ENCODE data around the gene SGMS1.
"Not testable (repeated sequence)": the region's sequence is repeated elsewhere in the genome, so short reads cannot be mapped to it uniquely, and the experiment has no call there.

SGMS1 gene

DNA sequence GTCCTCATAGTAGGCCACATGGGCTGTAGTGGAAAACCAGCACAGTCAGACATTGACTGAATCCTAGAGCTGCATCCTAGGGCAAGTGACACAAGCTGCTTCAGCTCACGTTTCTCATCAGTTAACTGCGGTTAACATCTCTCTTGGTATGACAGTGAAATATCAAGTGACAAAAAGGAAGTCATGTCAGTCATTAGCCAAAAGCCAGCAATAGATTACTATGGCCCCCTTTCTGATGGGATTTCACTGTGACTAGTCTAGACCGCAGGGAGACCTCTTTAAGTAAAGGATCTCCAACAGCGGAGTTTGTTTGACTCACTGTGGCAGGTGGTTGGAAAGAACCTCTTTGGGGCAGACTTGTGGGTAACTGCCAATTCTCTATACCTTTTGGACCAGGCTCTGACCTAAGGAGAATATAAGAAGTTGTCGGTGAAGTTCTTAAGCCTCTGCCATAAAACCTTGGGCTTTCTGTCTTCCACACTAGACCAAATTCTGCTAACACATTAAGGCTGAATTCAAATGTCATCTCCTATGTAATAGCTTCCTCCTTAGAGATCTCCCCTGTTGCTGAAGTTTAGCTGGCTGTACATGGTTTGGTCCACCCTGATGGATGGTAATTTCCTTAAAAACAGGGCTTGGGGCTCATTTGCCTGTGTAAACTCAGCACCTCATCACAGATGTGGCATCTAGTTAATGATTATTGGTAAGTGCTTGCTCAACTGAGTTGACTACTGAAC lies 115.3 kb downstream of the SGMS1 start:
- no peak for DNase-seq (ENCODE audit: low read depth)

DNA sequence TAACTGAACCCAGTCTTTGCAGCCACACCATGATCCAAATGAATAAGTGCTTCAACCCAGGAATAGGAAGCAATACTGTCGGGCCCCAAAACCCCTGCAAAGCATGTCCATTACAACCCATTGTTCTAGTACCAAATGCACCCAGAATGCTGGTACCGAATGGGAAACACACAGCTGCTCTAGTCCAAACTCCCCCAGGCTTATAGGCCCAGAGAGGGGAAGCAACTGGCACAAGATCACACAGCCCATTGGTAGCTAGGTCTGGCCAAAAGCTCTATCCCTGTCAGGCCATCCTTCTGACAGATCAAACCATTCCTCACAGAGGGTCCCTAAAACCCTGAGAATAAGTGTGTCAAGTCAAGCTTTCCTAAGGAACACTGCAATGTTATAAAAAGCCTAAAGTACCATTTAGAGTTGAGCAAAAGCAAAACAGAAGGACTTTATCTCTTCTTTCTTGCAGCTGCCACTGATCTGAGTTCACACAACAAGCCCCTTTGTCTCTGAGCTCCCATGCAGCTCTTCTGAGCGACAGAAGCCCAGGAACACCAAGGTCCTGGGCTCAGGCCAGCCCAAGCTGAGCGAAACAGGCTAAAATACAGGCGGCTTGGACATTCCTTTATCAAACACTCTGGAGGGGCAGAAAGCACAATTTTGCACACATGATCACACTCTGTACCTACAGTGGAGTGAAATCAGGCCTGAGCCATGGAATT lies 116.7 kb downstream of the SGMS1 start:
- no peak for DNase-seq (ENCODE audit: low read depth)

GRCh38 chr10:50504389-50504788 lies 119.4 kb downstream of the SGMS1 start:
- no peak for DNase-seq (ENCODE audit: low read depth)

GRCh38 chr10:50503661-50504320 lies 120.0 kb downstream of the SGMS1 start:
- DNase-seq (ENCODE audit: low read depth): no peak

DNA sequence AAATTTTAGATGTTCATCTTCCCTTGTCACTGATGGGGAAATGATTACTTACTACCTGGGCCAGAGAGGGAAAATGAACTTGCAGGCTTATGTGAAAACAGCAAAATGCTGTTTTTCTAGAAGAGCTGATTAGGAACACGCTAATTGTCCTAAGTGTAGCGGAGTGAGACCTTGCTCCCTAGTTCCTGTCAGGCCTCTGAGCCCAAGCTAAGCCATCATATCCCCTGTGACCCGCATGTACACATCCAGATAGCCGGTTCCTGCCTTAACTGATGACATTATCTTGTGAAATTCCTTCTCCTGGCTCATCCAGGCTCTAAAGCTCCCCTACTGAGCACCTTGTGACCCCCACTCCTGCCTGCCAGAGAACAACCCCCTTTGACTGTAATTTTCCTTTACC lies 120.6 kb downstream of the SGMS1 start:
- DNase-seq (ENCODE audit: low read depth): not testable (repeated sequence)

GRCh38 chr10:50501924-50502452 lies 121.8 kb downstream of the SGMS1 start:
- no peak for DNase-seq (ENCODE audit: low read depth)

DNA sequence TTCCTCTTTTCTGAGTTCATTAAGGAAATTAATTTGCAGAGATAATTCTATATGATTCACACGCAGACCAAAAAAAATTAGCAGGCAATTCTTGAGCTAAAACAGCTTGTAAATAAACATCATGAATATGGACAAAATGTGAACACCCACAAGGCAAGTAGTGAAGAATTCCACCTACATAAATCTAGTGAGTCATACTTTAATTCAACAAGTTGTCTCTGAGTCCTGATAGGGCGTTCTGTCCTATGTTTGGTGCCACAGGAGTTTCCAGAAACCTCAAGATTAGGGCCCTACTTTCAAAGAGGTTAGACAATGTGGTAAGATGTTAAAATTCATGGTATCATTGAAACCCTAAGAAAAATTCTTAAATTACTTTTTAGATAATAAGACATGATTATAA lies 122.3 kb downstream of the SGMS1 start:
- no peak for DNase-seq (ENCODE audit: low read depth)

DNA sequence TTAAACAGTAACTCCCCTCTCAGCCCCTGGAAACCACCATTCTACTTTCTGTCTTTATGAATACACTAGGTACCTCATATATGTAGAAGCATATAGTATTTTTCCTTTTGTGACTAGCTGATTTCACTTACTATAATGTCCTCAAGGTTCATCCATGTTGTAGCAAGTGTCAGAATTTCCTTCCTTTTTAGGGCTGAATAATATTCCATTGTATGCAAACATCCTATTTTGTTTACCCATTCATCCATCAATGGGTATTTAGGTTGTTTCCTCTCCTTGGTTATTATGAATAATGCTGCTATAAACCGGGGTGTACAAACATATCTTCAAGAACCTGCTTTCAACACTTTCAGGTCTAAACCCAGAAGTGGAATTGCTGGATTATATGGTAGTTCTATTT lies 125.3 kb downstream of the SGMS1 start:
- no peak for DNase-seq (ENCODE audit: low read depth)

- no peak for DNase-seq (ENCODE audit: low read depth)
Measured at GRCh38 chr10:50497758-50498157, 126.0 kb downstream of the SGMS1 start.

- no peak for DNase-seq (ENCODE audit: low read depth)
Measured at GRCh38 chr10:50496228-50496627, 127.5 kb downstream of the SGMS1 start.

GRCh38 chr10:50490241-50490640 lies 133.5 kb downstream of the SGMS1 start:
- DNase-seq (ENCODE audit: low read depth): no peak

DNA sequence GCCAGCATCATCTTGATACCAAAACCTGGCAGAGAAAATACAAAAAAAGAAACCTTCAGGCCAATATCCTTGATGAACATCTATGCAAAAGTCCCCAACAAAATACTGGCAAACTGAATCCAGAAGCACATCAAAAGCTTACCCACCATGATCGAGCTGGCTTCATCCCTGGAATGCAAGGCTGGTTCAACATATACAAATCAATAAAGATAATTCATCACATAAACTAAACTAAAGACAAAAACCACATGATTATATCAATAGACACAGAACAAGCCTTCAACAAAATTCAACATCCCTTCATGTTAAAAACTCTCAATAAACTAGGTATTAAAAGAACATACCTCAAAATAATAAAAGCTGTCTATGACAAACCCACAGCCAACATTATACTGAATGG lies 139.2 kb downstream of the SGMS1 start:
- not testable (repeated sequence) for DNase-seq (ENCODE audit: low read depth)

DNA sequence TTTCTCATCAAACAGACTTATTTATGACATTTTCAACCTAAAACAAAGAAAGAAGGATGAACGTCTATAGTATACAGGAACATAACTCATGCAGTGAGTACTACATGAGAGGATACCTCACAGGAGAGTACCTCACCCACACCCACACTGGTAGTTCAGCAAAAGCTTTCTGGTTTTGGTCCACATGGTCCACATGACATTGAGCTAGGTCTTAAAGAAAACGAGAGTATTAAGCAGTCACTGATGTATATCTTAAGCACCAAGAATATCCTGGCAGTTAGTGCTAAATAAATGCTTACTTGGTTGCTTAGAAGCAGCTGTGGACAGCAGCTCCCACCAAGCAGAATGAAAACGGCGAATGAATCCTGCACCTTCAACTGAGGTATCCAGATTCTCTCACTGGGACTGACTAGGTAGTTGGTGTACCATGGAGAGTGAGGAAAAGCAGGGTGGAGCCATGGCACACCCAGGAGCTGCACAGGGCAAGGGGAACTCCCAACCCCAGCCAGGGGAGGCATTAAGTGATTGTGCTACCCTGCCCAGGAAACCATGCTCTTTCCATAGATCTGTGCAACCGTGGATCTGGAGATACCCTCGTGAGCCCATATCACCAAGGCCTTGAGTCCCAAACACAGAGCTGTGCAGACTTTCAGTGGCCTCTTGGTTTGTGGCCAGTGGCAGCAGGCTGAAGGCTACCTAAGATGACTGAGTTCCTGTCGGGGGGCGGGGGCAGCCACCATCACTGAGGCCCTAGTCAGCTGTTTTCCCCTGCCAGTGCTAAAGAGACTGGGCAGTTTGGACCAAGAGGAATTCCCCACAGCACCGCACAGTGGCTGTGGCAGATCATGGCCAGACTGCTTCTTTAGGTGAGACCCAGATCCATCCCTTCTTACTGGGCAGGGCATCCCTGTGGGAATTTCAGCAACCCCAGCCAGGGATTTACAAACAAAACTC lies 143.4 kb downstream of the SGMS1 start:
- no peak for DNase-seq (ENCODE audit: low read depth)

DNA sequence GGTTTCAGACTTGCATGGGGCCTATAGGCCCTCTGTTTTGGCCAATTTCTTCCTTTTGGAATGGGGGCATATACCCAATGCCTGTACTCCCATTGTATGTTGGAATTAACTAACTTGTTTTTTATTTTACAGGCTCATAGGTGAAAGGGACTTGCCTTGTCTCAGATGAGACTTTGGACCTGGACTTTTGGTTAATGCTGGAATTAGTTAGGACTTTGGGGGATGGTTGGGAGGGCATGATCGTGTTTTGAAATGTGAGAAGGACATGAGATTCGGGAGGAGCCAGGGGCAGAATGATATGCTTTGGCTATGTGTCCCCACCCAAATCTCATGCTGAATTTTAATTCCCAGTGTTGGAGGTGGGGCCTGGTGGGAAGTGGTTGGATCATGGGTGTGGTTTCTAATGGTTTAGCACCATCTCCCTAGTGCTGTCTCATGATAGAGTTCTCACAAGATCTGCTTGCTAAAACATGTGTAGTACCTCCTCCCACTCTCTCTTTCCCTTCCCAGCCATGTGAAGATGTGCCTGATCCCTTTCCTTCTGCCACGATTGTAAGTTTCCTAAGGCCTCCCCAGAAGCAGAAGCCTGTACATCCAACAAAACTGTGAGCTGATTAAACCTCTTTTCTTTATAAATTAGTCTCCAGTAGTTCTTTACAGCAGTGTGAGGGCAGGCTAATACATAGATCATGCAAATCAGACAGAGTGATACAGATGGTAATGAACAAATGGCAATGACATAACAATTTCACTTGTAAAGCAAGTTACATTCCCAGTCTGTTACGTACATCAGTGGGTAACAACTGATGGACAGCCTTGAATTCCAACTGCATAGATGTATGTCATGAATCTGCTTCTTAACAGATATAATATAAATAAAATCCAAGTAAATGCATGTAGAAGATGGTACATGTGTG lies 146.2 kb downstream of the SGMS1 start:
- no peak for DNase-seq (ENCODE audit: low read depth)

- no peak for DNase-seq (ENCODE audit: low read depth)
Measured at GRCh38 chr10:50473756-50474155, 150.0 kb downstream of the SGMS1 start.

GRCh38 chr10:50472914-50473313 lies 150.8 kb downstream of the SGMS1 start:
- no peak for DNase-seq (ENCODE audit: low read depth)

DNA sequence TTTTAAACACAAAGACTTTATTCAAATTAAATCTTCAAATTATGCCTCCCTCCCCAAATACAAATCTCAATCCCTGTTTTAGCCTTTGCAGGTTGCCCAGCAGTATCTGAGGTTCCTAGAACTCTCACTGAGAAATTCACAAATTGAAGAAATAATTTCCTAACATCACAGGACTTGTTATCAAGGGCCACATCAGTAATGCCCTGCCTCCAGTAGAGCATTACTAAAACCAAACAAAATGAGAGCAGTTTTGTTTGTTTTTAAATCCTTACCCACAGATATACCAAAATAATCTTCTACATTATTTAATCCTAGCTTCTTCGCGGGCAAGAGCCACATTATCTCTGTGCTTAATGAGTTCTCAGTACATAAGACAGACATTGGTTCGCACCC lies 152.2 kb downstream of the SGMS1 start:
- no peak for DNase-seq (ENCODE audit: low read depth)

DNA sequence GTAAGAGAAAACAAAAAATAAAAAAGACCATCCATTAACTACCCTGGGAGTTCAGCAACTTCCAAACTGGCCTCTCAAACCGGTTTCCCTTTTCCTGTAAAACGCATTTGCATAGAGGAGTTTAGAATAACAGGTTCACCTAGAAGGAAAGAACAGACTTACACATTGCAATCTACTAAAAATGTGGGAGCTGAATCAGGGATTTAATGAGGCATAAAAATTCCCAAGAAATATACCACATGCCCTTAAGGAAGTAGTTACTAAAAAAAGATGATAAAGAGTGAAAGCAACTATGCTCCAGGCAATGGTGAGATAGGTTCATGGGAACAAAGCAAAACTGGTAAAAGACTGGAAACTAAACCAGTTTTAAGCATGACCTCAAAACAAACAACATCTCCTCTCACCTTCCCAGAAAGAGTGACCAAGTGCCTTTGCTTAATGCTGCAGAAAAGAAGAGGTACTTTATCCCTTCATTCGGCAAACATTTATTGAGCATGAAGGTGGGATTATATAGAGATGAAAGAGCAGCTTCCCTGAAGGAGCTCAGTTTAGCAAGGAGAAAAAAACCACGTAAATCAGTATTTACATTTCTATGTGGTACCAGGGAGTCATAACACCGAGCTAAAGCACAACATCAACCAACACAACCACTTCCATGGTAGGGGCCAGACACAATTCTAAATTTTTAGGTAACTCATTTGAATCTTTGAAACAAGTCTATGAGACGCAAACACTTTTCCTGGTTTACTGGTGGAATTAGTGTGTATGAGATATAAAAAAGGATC lies 152.8 kb downstream of the SGMS1 start:
- no peak for DNase-seq (ENCODE audit: low read depth)

- no peak for DNase-seq (ENCODE audit: low read depth)
Measured at GRCh38 chr10:50470345-50470744, 153.4 kb downstream of the SGMS1 start.

DNA sequence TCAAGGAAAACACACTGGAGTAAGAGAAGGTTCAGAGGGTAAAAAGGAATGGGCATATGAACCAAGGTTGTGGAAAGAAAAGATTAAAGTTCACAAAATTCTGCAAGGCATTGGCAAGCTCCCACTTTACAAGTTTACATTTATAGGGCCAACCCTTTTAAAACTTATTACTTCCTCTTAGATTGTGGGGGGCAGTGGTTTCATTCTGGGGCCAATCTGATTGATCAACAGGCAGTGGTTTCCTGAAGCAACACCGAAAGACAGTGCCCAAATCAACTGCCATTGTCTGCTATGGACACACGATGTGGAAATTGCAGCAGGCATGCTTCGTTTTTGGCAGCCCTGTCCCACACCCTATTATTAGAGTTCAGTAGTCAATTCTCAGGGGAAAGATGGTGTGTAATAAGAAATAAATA lies 154.0 kb downstream of the SGMS1 start:
- no peak for DNase-seq (ENCODE audit: low read depth)

Data from stimulated activated CD8-positive, alpha-beta memory T cell treated with anti-CD3 and anti-CD28 coated beads, Interleukin-12 subunit alpha, Interleukin-12 subunit beta, amount 100 ng/mL, for 1 hour (primary cell).